Measurements from ENCODE around the gene HTT. TPM values are rescaled to one million over a fixed set of nuclear protein-coding genes. Genes with fewer than 3 reads are reported as not detected.

HTT gene
- polyA plus RNA-seq, 2 of the 4 experiments (the other 2 are of a cell fraction) = 14.5 to 16.9 TPM

- Histone ChIP-seq H3K4me1 (peaks cover 14% of the 10 kb centered on the region; the same call in 2 of the 3 replicates), H3K4me2 (no peak overlapping the region), H3K27ac (no peak overlapping the region), H3K9me3 (no peaks in the 10 kb centered on the region), H3K4me3 (no peak overlapping the region)
- POLR2A ChIA-PET = no interaction called here
- 84% methylated on average over 2 of the region's 2 CpGs for WGBS (ENCODE audit: missing lambda C conversion rate)
- no peak for DNase-seq (ENCODE audit: low read depth in 1 of 2, low spot score in 1 of 2)
- no peak for TF ChIP-seq BCL3 (IDR thresholded peaks at IDR 0.05)
- TF ChIP-seq PBX3 (IDR thresholded peaks at IDR 0.05) = no peak
- TF ChIP-seq CBX2 (IDR thresholded peaks at IDR 0.05; ENCODE audit: borderline replicate concordance, low read depth) = no peak
- TF ChIP-seq HES2 (IDR thresholded peaks at IDR 0.05) = no peak
- TF ChIP-seq MAFK (IDR thresholded peaks at IDR 0.05; ENCODE audit: partially characterized antibody) = no peak
- TF ChIP-seq NR3C1 (IDR thresholded peaks at IDR 0.05) = no peak
- no peak for TF ChIP-seq HOXB5 (CRISPR knock-in tag; IDR thresholded peaks at IDR 0.05)
- no peak for TF ChIP-seq ELK1 (IDR thresholded peaks at IDR 0.05; ENCODE audit: low read depth, low read length)
- TF ChIP-seq ESRRA (IDR thresholded peaks at IDR 0.05; ENCODE audit: borderline replicate concordance, low read length) = no peak
- no peak for TF ChIP-seq HOXB13 (CRISPR knock-in tag; IDR thresholded peaks at IDR 0.05; ENCODE audit: low read depth)
- TF ChIP-seq ATOH8 (CRISPR knock-in tag; IDR thresholded peaks at IDR 0.05; ENCODE audit: low read depth) = no peak
- TF ChIP-seq NPAS2 (CRISPR knock-in tag; IDR thresholded peaks at IDR 0.05; ENCODE audit: borderline replicate concordance) = no peak
- TF ChIP-seq EHMT2 (IDR thresholded peaks at IDR 0.05; ENCODE audit: low read depth) = no peak
- no peak for TF ChIP-seq HMGXB4 (CRISPR knock-in tag; IDR thresholded peaks at IDR 0.05; ENCODE audit: borderline replicate concordance)
- CTCF ChIA-PET = interaction anchor here (0.6 kb wide), 1 partner anchor 16 kb away, joined by 3 read pairs; no protein-coding TSS in a partner anchor
- ATAC-seq = no peak
- no peak for FAIRE-seq
Measured at GRCh38 chr4:3077796-3078195, 3.3 kb downstream of the HTT start.

GRCh38 chr4:3079694-3080123 is 5.2 kb downstream of the HTT start:
- 89% methylated on average over 6 of the region's 6 CpGs for WGBS (ENCODE audit: missing lambda C conversion rate)
- no peak for FAIRE-seq
- H3K9me3 ChIP-seq = no peaks in the 10 kb centered on the region
- ATAC-seq = no peak
- no peak overlapping the region for H3K4me3 ChIP-seq
- ChIA-PET CTCF (interaction anchor here (0.7 kb wide), 1 partner anchor 319 kb away, joined by 3 read pairs; no protein-coding TSS in a partner anchor), POLR2A (no interaction called here)
- peaks cover 10% of the 10 kb centered on the region; the same call in 2 of the 3 replicates for H3K4me1 ChIP-seq
- no peak for DNase-seq (ENCODE audit: low read depth in 1 of 2, low spot score in 1 of 2)
- H3K4me2 ChIP-seq = no peak overlapping the region
- H3K27ac ChIP-seq = no peak overlapping the region
- no peak for TF ChIP-seq PHF8 (IDR thresholded peaks at IDR 0.05; ENCODE audit: borderline replicate concordance, low read depth)
- TF ChIP-seq NPAS2 (CRISPR knock-in tag; IDR thresholded peaks at IDR 0.05; ENCODE audit: borderline replicate concordance) = no peak
- no peak for TF ChIP-seq FOSL2 (IDR thresholded peaks at IDR 0.05)
- TF ChIP-seq FOSL2 (CRISPR knock-in tag; IDR thresholded peaks at IDR 0.05) = no peak
- no peak for TF ChIP-seq HOXB5 (CRISPR knock-in tag; IDR thresholded peaks at IDR 0.05)
- TF ChIP-seq RNF2 (IDR thresholded peaks at IDR 0.05; ENCODE audit: borderline replicate concordance, low read depth) = no peak
- no peak for TF ChIP-seq KDM1A (IDR thresholded peaks at IDR 0.05; ENCODE audit: low read depth)
- no peak for TF ChIP-seq CEBPB (IDR thresholded peaks at IDR 0.05)
- TF ChIP-seq CTCF (IDR thresholded peaks at IDR 0.05) = no peak
- no peak for TF ChIP-seq PBX3 (IDR thresholded peaks at IDR 0.05)
- no peak for TF ChIP-seq NR3C1 (IDR thresholded peaks at IDR 0.05)
- TF ChIP-seq SREBF2 (IDR thresholded peaks at IDR 0.05) = no peak
- no peak for TF ChIP-seq E2F6 (IDR thresholded peaks at IDR 0.05; ENCODE audit: borderline replicate concordance, low read depth)
- no peak for TF ChIP-seq MYC (IDR thresholded peaks at IDR 0.05; ENCODE audit: borderline replicate concordance, low read length)
- no peak for TF ChIP-seq RFX5 (IDR thresholded peaks at IDR 0.05)
- TF ChIP-seq HOXA7 (CRISPR knock-in tag; IDR thresholded peaks at IDR 0.05) = no peak
- no peak for TF ChIP-seq EHF (CRISPR knock-in tag; IDR thresholded peaks at IDR 0.05)
